Esophagus muscularis mucosa (tissue), 3 donors: Measurements from ENCODE around the gene CENPO.

ENCODE experiments used
- EP300 ChIP-seq: sonication (generic); formaldehyde crosslinking; IDR thresholded peaks from one replicate; pipeline ENCODE4 v1.6.1; 2017; ENCODE audit warnings: antibody characterized with exemption
- TF ChIP-seq, protein P1 (sequence below), 3 experiments: fragments of 200-600 bp in 2 of 3; fragments of 450-650 bp in 1 of 3; sonication (generic) in 2 of 3; IDR thresholded peaks; one replicate each; pipeline ENCODE4 v1.5.1; 2017 to 2019; ENCODE audit warnings: antibody characterized with exemption in 3 of 3, mild to moderate bottlenecking in 2 of 3, moderate library complexity in 1 of 3

DNA sequence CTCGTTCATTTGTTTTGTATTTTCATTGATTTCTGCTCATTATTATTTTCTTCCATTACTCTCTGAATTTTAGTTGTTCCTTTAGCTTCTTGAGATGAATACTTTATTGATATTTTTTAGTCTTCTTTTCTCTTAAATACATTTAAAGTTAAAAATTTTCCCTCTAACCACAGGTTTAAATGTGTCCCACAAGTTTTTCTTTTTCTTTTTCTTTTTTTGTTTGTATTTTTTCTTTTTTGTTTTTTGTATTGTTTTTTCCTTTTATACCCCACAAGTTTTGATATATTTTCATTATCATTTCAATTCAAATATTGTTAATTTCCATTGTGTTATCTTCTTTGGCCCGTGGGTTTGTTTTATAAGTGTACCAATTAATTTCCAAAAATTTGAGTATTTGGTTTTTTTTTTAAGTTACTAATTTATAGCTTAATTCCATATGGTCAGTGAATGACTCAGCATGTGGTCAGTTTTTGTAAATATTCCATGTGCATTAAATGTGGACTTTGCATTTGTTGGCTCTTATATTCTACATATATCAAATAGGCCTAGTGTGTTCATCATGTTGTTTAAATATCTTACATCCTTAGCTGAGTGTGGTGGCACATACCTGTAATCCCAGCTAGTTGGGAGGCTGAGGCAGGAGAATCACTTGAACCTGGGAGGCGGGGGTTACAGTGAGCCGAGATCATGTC is 16.2 kb downstream of the CENPO start:
- TF ChIP-seq, protein P1, sequence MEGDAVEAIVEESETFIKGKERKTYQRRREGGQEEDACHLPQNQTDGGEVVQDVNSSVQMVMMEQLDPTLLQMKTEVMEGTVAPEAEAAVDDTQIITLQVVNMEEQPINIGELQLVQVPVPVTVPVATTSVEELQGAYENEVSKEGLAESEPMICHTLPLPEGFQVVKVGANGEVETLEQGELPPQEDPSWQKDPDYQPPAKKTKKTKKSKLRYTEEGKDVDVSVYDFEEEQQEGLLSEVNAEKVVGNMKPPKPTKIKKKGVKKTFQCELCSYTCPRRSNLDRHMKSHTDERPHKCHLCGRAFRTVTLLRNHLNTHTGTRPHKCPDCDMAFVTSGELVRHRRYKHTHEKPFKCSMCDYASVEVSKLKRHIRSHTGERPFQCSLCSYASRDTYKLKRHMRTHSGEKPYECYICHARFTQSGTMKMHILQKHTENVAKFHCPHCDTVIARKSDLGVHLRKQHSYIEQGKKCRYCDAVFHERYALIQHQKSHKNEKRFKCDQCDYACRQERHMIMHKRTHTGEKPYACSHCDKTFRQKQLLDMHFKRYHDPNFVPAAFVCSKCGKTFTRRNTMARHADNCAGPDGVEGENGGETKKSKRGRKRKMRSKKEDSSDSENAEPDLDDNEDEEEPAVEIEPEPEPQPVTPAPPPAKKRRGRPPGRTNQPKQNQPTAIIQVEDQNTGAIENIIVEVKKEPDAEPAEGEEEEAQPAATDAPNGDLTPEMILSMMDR (IDR thresholded peaks at IDR 0.05) = no peak
- no peak for TF ChIP-seq EP300
